ENCODE results near the gene TMEFF2.
A peak's percentile ranks its signal among the peaks of the same experiment; 100 is the strongest.

The TMEFF2 gene

GRCh38 chr2:192030289-192030688 is 164.4 kb downstream of the TMEFF2 start:
- no peak for TF ChIP-seq ZNF274 (IDR thresholded peaks at IDR 0.05; ENCODE audit: low read depth, low read length)
- TF ChIP-seq YY1 (IDR thresholded peaks at IDR 0.05; ENCODE audit: insufficient read depth, insufficient read length), result no peak
- TF ChIP-seq SUZ12 (IDR thresholded peaks at IDR 0.05; ENCODE audit: extremely low read depth, insufficient read depth, insufficient read length), result no peak
- DNase-seq (ENCODE audit: low read depth, low spot score), result no peak
- no peaks in the 10 kb centered on the region for H3K27me3 ChIP-seq (ENCODE audit: insufficient read depth, insufficient read length)

GRCh38 chr2:192029089-192029488 is 165.6 kb downstream of the TMEFF2 start:
- H3K36me3 ChIP-seq (ENCODE audit: insufficient read depth, insufficient read length, low read length), result no peaks in the 10 kb centered on the region
- H3K9ac ChIP-seq (ENCODE audit: insufficient read length, low read depth), result no peak overlapping the region
- H3K9me3 ChIP-seq (ENCODE audit: insufficient read depth, low read length), result peaks cover 5% of the 10 kb centered on the region; the same call in 1 of the 2 replicates
- H3K4me1 ChIP-seq (ENCODE audit: insufficient read depth, insufficient read length), result no peaks in the 10 kb centered on the region
- H3K4me3 ChIP-seq (ENCODE audit: insufficient read length, low read depth), result no peak overlapping the region
- no peaks in the 10 kb centered on the region for H3K27me3 ChIP-seq (ENCODE audit: insufficient read depth, insufficient read length)
- TF ChIP-seq ZNF274 (IDR thresholded peaks at IDR 0.05; ENCODE audit: low read depth, low read length) (no peak), YY1 (IDR thresholded peaks at IDR 0.05; ENCODE audit: insufficient read depth, insufficient read length) (no peak), SUZ12 (IDR thresholded peaks at IDR 0.05; ENCODE audit: extremely low read depth, insufficient read depth, insufficient read length) (no peak)
- DNase-seq (ENCODE audit: low read depth, low spot score), result peak; percentile 54

More at GRCh38 chr2:192030289-192030688, 164.4 kb downstream of the TMEFF2 start:
- no peak overlapping the region for H3K9ac ChIP-seq (ENCODE audit: insufficient read length, low read depth)
- peaks cover 5% of the 10 kb centered on the region; the same call in 1 of the 2 replicates for H3K9me3 ChIP-seq (ENCODE audit: insufficient read depth, low read length)
- H3K36me3 ChIP-seq (ENCODE audit: insufficient read depth, insufficient read length, low read length), result no peaks in the 10 kb centered on the region
- H3K4me1 ChIP-seq (ENCODE audit: insufficient read depth, insufficient read length), result no peaks in the 10 kb centered on the region
- H3K4me3 ChIP-seq (ENCODE audit: insufficient read length, low read depth), result no peak overlapping the region

- no peak overlapping the region for H3K4me3 ChIP-seq (ENCODE audit: insufficient read length, low read depth)
- H3K9me3 ChIP-seq (ENCODE audit: insufficient read depth, low read length), result peaks cover 5% of the 10 kb centered on the region; the same call in 1 of the 2 replicates
- H3K36me3 ChIP-seq (ENCODE audit: insufficient read depth, insufficient read length, low read length), result no peaks in the 10 kb centered on the region
- TF ChIP-seq YY1 (IDR thresholded peaks at IDR 0.05; ENCODE audit: insufficient read depth, insufficient read length), result no peak
- TF ChIP-seq SUZ12 (IDR thresholded peaks at IDR 0.05; ENCODE audit: extremely low read depth, insufficient read depth, insufficient read length), result no peak
- no peak for TF ChIP-seq ZNF274 (IDR thresholded peaks at IDR 0.05; ENCODE audit: low read depth, low read length)
- H3K27me3 ChIP-seq (ENCODE audit: insufficient read depth, insufficient read length), result no peaks in the 10 kb centered on the region
- no peaks in the 10 kb centered on the region for H3K4me1 ChIP-seq (ENCODE audit: insufficient read depth, insufficient read length)
- H3K9ac ChIP-seq (ENCODE audit: insufficient read length, low read depth), result no peak overlapping the region
- no peak for DNase-seq (ENCODE audit: low read depth, low spot score)
Observed at GRCh38 chr2:192026825-192027120, 168.0 kb downstream of the TMEFF2 start.

- Histone ChIP-seq H3K27me3 (ENCODE audit: insufficient read depth, insufficient read length) (no peaks in the 10 kb centered on the region), H3K4me3 (ENCODE audit: insufficient read length, low read depth) (no peak overlapping the region), H3K36me3 (ENCODE audit: insufficient read depth, insufficient read length, low read length) (no peaks in the 10 kb centered on the region), H3K9ac (ENCODE audit: insufficient read length, low read depth) (no peak overlapping the region), H3K9me3 (ENCODE audit: insufficient read depth, low read length) (peaks cover 5% of the 10 kb centered on the region; the same call in 1 of the 2 replicates), H3K4me1 (ENCODE audit: insufficient read depth, insufficient read length) (no peaks in the 10 kb centered on the region)
- no peak for DNase-seq (ENCODE audit: low read depth, low spot score)
- TF ChIP-seq SUZ12 (IDR thresholded peaks at IDR 0.05; ENCODE audit: extremely low read depth, insufficient read depth, insufficient read length) (no peak), YY1 (IDR thresholded peaks at IDR 0.05; ENCODE audit: insufficient read depth, insufficient read length) (no peak), ZNF274 (IDR thresholded peaks at IDR 0.05; ENCODE audit: low read depth, low read length) (no peak)
Observed at GRCh38 chr2:192026059-192026824, 168.5 kb downstream of the TMEFF2 start.

GRCh38 chr2:192025637-192026036 is 169.1 kb downstream of the TMEFF2 start:
- Histone ChIP-seq H3K27me3 (ENCODE audit: insufficient read depth, insufficient read length) (no peaks in the 10 kb centered on the region), H3K4me3 (ENCODE audit: insufficient read length, low read depth) (no peak overlapping the region)
- TF ChIP-seq SUZ12 (IDR thresholded peaks at IDR 0.05; ENCODE audit: extremely low read depth, insufficient read depth, insufficient read length) (no peak), YY1 (IDR thresholded peaks at IDR 0.05; ENCODE audit: insufficient read depth, insufficient read length) (no peak), ZNF274 (IDR thresholded peaks at IDR 0.05; ENCODE audit: low read depth, low read length) (no peak)

GRCh38 chr2:192023006-192023405 is 171.7 kb downstream of the TMEFF2 start:
- TF ChIP-seq YY1 (IDR thresholded peaks at IDR 0.05; ENCODE audit: insufficient read depth, insufficient read length), result no peak
- TF ChIP-seq SUZ12 (IDR thresholded peaks at IDR 0.05; ENCODE audit: extremely low read depth, insufficient read depth, insufficient read length), result no peak
- no peak overlapping the region for H3K9ac ChIP-seq (ENCODE audit: insufficient read length, low read depth)
- DNase-seq (ENCODE audit: low read depth, low spot score), result no peak
- no peak overlapping the region for H3K4me3 ChIP-seq (ENCODE audit: insufficient read length, low read depth)
- peaks cover 5% of the 10 kb centered on the region; the same call in 1 of the 2 replicates for H3K9me3 ChIP-seq (ENCODE audit: insufficient read depth, low read length)
- no peaks in the 10 kb centered on the region for H3K27me3 ChIP-seq (ENCODE audit: insufficient read depth, insufficient read length)
- H3K4me1 ChIP-seq (ENCODE audit: insufficient read depth, insufficient read length), result no peaks in the 10 kb centered on the region
- H3K36me3 ChIP-seq (ENCODE audit: insufficient read depth, insufficient read length, low read length), result no peaks in the 10 kb centered on the region

More at GRCh38 chr2:192025637-192026036, 169.1 kb downstream of the TMEFF2 start:
- Histone ChIP-seq H3K9me3 (ENCODE audit: insufficient read depth, low read length) (peaks cover 5% of the 10 kb centered on the region; the same call in 1 of the 2 replicates), H3K9ac (ENCODE audit: insufficient read length, low read depth) (no peak overlapping the region), H3K36me3 (ENCODE audit: insufficient read depth, insufficient read length, low read length) (no peaks in the 10 kb centered on the region), H3K4me1 (ENCODE audit: insufficient read depth, insufficient read length) (no peaks in the 10 kb centered on the region)
- DNase-seq (ENCODE audit: low read depth, low spot score), result no peak

- TF ChIP-seq YY1 (IDR thresholded peaks at IDR 0.05; ENCODE audit: insufficient read depth, insufficient read length), result no peak
- Histone ChIP-seq H3K36me3 (ENCODE audit: insufficient read depth, insufficient read length, low read length) (no peaks in the 10 kb centered on the region), H3K4me1 (ENCODE audit: insufficient read depth, insufficient read length) (no peaks in the 10 kb centered on the region), H3K9ac (ENCODE audit: insufficient read length, low read depth) (no peak overlapping the region), H3K4me3 (ENCODE audit: insufficient read length, low read depth) (no peak overlapping the region), H3K9me3 (ENCODE audit: insufficient read depth, low read length) (no peaks in the 10 kb centered on the region), H3K27me3 (ENCODE audit: insufficient read depth, insufficient read length) (no peaks in the 10 kb centered on the region)
- no peak for DNase-seq (ENCODE audit: low read depth, low spot score)
Observed at GRCh38 chr2:192017844-192018243, 176.9 kb downstream of the TMEFF2 start.

All from NT2/D1 (cell line).